Ishikawa (cell line): ENCODE results near the gene RFXANK.

Source experiments
- CEBPB ChIP-seq: IDR thresholded peaks from 2 replicates; pipeline ENCODE4 v1.6.1; 2012
- CREB1 ChIP-seq: IDR thresholded peaks from 2 replicates; pipeline ENCODE4 v1.6.1; 2012; ENCODE audit warnings: low read depth
- EGR1 ChIP-seq: IDR thresholded peaks from 2 replicates; pipeline ENCODE4 v1.6.1; 2012
- EP300 ChIP-seq: IDR thresholded peaks from 2 replicates; pipeline ENCODE4 v1.6.1; 2012; ENCODE audit warnings: borderline replicate concordance
- FOXM1 ChIP-seq: IDR thresholded peaks from 2 replicates; pipeline ENCODE4 v1.6.1; 2012; ENCODE audit warnings: low read depth, borderline replicate concordance
- MAX ChIP-seq: IDR thresholded peaks from 2 replicates; pipeline ENCODE4 v1.6.1; 2012
- NFIC ChIP-seq: IDR thresholded peaks from 2 replicates; pipeline ENCODE4 v1.6.1; 2012
- RAD21 ChIP-seq: IDR thresholded peaks from 2 replicates; pipeline ENCODE4 v1.6.1; 2012; ENCODE audit warnings: low read depth
- REST ChIP-seq: IDR thresholded peaks from 2 replicates; pipeline ENCODE4 v1.6.1; 2012; ENCODE audit warnings: low read depth, mild to moderate bottlenecking
- TAF1 ChIP-seq: IDR thresholded peaks from 2 replicates; pipeline ENCODE4 v1.6.1; 2012; ENCODE audit warnings: low read depth, mild to moderate bottlenecking
- TCF12 ChIP-seq: IDR thresholded peaks from 2 replicates; pipeline ENCODE4 v1.6.1; 2012; ENCODE audit warnings: low read depth
- TEAD4 ChIP-seq: IDR thresholded peaks from 2 replicates; pipeline ENCODE4 v1.6.1; 2012
- USF1 ChIP-seq: IDR thresholded peaks from 2 replicates; pipeline ENCODE4 v1.6.1; 2012
- YY1 ChIP-seq: IDR thresholded peaks from 2 replicates; pipeline ENCODE4 v1.6.1; 2012; ENCODE audit warnings: low read depth
- ZBTB7A ChIP-seq: IDR thresholded peaks from 2 replicates; pipeline ENCODE4 v1.6.1; 2012; ENCODE audit warnings: low read depth

Gene RFXANK

GRCh38 chr19:19193926-19194325, 1.9 kb downstream of the RFXANK start:
- TF ChIP-seq ZBTB7A, result no peak
- no peak for TF ChIP-seq TEAD4
- TF ChIP-seq RAD21, result no peak
- TF ChIP-seq NFIC, result no peak
- TF ChIP-seq REST, result no peak
- no peak for TF ChIP-seq USF1
- TF ChIP-seq TCF12, result no peak
- TF ChIP-seq CEBPB, result no peak

GRCh38 chr19:19201697-19202630, 9.9 kb downstream of the RFXANK start:
- TF ChIP-seq NFIC (no peak), CREB1 (no peak), MAX (no peak), USF1 (no peak), CEBPB (no peak), YY1 (no peak), TEAD4 (no peak), TCF12 (no peak), EGR1 (no peak), RAD21 (no peak), REST (no peak), FOXM1 (no peak), EP300 (no peak), TAF1 (no peak), ZBTB7A (no peak)

GRCh38 chr19:19202707-19203011, 10.6 kb downstream of the RFXANK start:
- TF ChIP-seq EGR1, result no peak
- no peak for TF ChIP-seq TCF12
- no peak for TF ChIP-seq TEAD4

- TF ChIP-seq TCF12 (peak; percentile 21; the same call in 1 of the 2 replicates), EGR1 (no peak), MAX (peak; percentile 93), NFIC (no peak), EP300 (0 out of 2 replicates have a peak, but pooled peaks have one; percentile 23)
These were observed 11.2 kb downstream of the RFXANK start, which contains the start of gene NR2C2AP for GRCh38 chr19:19203012-19203856. TSS of gene NR2C2AP (minus strand) at chr19:19203414. CDS start at chr19:19203060, 354 bp downstream.

- TF ChIP-seq FOXM1 (no peak), ZBTB7A (no peak), CREB1 (no peak), MAX (no peak), EP300 (no peak), NFIC (no peak), TEAD4 (no peak), USF1 (no peak), TCF12 (no peak), REST (no peak)
These were observed 12.1 kb downstream of the RFXANK start for GRCh38 chr19:19204181-19204580.
